ENCODE measurements around the gene HBE1.

DNA sequence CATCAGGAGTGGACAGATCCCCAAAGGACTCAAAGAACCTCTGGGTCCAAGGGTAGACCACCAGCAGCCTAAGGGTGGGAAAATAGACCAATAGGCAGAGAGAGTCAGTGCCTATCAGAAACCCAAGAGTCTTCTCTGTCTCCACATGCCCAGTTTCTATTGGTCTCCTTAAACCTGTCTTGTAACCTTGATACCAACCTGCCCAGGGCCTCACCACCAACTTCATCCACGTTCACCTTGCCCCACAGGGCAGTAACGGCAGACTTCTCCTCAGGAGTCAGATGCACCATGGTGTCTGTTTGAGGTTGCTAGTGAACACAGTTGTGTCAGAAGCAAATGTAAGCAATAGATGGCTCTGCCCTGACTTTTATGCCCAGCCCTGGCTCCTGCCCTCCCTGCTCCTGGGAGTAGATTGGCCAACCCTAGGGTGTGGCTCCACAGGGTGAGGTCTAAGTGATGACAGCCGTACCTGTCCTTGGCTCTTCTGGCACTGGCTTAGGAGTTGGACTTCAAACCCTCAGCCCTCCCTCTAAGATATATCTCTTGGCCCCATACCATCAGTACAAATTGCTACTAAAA lies 42.9 kb downstream of the HBE1 start, which contains the start of gene HBB:
- TF ChIP-seq, protein P1, sequence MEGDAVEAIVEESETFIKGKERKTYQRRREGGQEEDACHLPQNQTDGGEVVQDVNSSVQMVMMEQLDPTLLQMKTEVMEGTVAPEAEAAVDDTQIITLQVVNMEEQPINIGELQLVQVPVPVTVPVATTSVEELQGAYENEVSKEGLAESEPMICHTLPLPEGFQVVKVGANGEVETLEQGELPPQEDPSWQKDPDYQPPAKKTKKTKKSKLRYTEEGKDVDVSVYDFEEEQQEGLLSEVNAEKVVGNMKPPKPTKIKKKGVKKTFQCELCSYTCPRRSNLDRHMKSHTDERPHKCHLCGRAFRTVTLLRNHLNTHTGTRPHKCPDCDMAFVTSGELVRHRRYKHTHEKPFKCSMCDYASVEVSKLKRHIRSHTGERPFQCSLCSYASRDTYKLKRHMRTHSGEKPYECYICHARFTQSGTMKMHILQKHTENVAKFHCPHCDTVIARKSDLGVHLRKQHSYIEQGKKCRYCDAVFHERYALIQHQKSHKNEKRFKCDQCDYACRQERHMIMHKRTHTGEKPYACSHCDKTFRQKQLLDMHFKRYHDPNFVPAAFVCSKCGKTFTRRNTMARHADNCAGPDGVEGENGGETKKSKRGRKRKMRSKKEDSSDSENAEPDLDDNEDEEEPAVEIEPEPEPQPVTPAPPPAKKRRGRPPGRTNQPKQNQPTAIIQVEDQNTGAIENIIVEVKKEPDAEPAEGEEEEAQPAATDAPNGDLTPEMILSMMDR (optimal IDR thresholded peaks at IDR 0.05 in 1 of 3, IDR thresholded peaks at IDR 0.05 in 1 of 3, conservative IDR thresholded peaks at IDR 0.05 in 1 of 3; ENCODE audit: extremely low read depth in 1 of 3, insufficient read depth in 2 of 3, low read length in 3 of 3): no peak
- TF ChIP-seq EZH2 (IDR thresholded peaks at IDR 0.05; ENCODE audit: low read length): no peak

All from keratinocyte (primary cell).